HG03135 (cell line): Measurements from ENCODE around the gene DDAH2.

ENCODE experiments used
- ATAC-seq: cut with Tn5 transposase; IDR thresholded peaks from one replicate; pipeline ENCODE4 v1.9.1; 2021; ENCODE audit warnings: mild to moderate bottlenecking, moderate library complexity; ENCODE audit not compliant: unreplicated experiment

DDAH2 gene

DNA sequence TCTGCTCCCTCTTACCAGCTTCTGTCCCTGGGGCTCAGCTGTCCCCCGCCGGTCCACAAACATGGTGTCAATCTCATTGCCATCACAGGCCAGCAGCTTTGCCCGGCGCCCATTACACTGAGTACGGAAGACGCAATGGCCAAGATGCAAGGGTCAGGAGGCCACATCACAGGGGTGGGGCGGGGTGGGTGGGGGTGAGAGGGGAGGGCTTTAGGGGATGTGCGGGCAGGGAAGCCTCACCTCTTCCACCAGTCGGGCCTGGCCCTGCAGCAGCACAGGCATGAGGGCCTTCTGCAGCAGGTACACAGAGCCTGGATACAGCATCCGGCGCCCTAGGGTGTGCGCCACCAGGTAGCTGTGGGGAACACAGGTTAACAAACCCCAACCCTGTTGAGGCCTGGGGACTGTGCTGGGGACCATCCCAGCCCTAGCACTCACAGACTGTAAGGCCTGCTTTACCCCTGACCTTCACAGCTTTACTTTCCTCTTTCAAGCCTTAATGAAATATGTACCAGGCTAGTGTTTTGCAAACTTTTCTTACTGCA lies 37.5 kb downstream of the DDAH2 start:
- ATAC-seq = no peak

DNA sequence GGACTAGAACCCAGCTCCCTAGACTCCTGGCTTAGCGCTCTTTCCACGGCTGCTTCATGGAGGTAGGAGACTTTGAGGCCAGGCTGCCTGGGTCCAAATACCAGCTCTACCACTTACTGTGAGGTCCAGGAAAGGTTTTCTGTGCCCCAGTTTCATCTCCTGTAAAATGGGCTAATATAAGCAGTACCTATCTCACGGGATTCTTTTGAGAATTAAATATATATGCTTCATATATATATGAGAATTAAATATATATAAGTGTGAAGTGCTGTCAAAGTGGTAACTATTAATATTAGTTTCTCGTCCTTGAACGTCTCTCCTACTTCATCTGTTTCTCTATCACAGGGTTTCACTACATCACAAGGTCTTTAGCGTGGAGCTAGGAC lies 38.0 kb downstream of the DDAH2 start:
- no peak for ATAC-seq

DNA sequence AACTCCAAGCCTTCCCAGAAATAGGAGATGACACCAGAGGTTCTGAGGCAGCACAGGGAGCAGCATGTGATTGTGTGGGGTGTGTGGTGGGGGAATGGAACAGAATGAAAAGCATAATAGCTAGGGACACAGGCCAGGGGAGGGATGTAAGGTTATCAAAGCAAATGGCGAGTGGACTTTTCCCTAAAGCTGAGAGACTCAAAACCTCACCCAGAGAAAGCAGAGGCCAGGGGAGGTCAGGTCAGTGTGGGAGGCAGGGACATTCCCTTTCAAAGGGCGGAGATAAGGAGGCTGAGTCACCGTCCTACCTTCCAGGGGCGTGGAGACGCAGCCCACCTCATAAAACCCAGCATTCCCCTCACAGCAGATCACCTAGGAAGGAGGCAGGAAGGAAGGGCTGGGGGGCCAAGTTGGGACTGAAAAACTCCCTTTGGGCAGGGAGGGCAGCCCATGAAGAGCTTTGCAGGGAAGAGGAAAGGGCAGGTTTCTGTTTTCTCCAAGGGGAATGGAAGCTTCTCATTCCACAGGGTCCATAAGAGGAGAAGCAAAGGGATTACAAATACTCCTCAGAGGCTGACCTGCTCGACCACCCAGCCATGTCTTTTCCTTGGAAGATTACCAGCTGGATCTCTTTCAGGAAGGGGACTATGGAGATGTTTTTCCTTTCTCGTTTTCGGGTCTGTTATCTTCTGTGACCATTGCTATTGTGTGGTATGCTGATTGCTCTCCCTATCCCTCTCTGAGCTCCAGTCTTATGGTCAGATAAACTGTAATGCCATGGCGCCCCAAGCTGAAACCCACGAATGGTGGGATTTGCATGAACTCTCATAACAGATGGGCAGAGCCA lies 38.6 kb downstream of the DDAH2 start:
- no peak for ATAC-seq

DNA sequence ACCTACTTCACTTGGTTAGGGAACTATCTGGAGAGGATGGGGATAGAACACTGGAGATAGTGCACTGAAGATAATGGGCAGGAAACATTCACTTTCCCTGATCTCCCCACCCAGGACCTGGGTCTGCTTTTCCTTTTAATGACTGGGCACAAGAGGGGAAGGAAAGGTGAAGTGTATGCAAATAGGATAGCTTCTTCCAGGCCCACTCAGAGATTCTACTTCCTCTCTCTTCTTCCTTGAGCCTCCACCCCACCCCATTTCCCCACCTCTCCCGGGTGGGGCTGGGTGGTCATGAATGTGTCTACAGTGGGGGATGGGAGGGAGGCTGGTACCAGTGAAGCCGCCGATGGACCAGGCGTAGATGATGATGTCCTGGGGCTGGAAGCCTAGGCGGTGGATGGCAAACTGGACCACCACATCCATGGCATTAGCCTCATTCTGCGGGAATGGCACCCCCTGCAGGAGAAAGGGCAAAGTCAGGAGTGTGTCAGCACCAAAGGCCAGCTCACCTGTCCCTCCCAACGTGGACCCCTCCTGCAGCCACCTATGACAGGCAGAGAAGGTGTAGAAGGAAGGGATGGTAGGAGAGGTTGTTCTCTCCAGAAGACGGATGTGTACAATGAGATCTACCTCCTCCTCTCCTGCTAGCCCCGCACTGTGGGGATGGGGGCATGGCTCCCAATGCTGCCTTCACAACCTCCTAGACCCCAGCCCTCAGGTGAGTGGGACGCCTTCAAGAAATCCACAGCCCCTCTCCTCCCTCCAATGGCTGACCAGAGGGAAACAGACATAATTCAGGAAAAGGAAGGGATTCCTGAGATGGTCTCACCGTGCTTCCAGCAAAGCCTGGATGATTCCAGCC lies 39.6 kb downstream of the DDAH2 start:
- ATAC-seq = no peak

DNA sequence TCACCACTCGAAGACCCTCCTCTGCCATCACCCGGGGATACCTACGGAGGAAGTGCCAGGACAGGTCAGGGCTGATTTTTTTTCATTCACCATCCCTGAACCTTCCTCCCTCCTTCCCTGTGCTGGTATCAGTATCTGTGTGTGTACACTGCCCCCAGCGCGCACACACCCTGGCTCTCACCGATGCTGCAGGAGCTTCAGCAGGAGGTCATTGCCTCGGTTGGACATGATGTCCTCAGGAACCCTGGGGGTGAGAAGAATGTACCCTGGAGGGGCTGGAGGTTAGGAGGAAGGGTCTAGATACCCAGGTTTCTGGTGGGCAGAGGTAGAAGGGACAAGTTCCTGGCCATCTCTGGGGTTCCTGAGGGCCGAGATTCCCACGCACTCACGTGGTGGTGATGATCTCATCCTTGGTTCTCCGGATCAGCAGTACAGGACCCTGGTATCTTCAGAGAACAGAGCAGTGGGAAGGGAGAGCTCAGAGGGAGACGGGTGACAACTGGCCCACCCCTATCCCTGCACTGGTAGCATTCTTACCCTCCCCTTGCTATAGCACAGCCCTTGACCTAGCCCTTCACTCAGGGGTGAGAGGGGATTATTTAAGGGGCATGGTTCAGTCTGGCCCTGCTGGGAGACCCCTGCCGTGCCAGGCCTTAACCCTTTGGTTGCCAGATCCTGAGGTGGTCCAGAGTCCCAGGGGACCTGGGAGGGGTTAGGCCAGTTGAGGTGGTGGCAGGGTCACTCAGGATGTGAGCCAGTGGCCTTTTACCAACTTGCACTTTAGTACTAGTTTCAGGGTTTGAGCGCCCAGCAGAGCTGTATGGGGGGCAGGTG lies 41.0 kb downstream of the DDAH2 start:
- no peak for ATAC-seq

DNA sequence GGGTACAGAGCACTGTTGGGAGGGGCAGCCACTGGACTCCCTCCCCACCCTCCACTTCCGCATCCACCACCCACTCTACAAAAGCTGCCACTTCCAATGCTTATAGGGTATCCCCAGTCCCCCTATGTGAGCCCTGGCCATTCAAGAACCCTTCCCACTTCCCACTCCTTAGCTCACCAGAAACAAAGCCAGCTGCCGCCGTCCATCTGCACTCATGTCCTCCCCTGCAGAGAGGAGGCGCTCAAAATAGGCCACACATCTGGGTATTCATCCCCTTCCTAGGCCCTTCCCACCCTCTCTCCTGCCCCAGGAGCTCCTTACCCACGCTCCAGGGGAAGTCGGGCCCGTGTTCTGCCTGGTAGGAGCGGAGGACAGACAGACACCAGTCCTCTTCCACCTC lies 41.8 kb downstream of the DDAH2 start:
- no peak for ATAC-seq

DNA sequence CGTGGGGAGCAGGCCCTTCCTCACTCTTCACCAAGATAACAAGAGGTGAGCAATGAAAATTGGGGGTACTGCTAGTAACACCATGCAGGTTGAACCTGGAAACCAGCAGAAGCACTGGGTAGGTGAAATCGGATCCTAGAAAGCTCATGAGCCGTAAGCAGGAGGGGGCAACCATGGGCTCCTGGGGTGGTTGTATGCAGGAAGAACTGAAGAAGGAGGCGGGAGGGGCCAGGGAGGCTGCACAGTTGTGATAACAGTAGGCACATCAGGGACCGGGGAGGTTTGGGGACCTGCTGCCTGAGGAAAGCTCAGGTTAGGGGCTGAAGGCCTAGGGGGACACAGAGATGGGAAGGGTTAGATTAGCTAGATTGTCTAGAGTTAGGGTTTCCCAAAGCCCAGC lies 42.6 kb downstream of the DDAH2 start:
- ATAC-seq = no peak

DNA sequence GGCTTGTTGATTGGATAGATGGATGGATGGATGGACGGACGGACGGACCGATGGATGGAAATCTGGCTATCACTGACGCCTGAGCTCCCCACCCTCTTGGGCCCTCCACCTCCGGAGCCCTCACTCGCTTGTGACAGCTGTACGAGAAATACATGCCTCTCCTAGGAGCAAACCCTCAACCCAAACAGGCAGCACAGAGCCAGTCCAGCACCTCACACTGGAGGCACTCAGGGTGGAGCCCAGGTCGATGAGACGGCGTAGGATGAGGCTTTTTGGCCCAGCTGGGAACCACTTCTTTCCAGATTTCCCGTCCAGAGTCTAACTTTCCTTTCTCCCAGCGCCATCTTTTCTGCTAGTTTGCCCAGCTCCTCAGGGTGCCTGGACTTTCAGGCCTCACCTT lies 45.5 kb downstream of the DDAH2 start:
- no peak for ATAC-seq

DNA sequence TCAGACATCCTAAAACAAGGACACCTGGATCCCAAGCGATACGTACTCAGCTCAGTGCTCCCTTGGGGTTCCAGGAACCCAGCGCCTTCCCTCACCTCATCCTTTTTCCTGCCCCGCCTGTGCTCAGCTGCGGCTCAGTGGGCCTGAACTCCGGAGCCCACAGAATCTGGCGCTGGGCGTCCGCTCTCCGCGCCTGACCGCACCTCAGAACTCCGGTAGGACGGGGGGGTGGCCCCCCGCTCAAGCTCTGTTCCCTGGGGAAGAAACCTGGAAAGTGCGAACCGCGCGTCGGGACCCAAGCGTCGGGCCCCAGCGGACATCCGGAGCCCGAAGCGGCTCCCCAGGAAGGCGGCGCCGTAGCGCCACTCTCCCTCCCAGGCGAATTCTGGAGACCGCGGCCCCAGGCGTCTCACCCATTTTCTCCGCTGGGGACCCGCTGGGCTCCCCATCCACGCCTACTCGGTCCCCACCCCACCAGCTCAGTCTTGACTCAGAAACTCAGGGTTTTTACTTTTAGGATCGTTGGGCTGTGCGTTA lies 47.9 kb downstream of the DDAH2 start:
- ATAC-seq = no peak

DNA sequence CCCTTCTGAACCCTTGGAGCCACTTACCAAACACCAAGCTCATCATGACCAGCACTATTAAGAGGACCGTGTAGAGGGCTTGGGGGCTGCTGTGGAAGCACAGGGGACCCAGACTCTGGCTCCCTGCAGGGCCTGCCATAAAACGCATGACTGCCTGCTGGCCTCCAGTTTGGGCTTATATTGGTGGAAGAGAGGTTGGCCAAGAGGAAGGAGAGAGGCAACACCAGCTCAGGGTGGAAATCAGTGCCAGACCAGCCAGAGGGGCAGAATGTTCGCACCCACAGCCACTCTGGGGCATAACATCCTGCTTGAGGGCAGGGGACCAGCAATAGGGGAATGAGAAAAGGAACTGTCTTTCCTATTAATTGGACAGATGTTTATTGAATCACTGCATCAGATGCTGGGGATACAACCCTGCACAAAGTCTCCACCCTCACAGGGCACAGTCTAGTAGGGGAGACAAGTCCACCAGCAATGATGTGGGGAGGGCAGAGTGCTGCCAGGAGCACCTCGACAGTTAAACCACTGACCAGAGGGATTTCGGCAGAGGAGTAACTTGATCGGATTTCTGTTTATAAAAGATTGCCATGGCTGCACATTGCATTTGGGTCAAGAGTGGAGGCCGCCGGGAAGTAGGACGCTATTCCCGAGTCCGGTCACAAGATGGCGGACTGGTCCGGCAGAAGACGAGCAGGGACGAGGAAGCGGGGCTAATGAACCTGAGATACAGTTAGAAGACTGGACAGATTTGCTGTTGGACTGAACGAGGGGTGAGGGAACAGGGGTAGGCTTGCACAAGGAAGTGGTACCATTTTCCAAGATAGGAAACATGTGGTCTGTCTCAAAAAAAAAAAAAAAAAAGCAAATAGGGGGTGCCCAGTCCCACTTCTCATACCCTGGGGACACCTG lies 48.6 kb downstream of the DDAH2 start, which contains the start of gene LY6G5C:
Gene LY6G5C, minus strand, starts transcription at position 842 of the 909 bp plus-strand sequence. Its CDS starts 694 bp downstream, at position 148.
- ATAC-seq = no peak

DNA sequence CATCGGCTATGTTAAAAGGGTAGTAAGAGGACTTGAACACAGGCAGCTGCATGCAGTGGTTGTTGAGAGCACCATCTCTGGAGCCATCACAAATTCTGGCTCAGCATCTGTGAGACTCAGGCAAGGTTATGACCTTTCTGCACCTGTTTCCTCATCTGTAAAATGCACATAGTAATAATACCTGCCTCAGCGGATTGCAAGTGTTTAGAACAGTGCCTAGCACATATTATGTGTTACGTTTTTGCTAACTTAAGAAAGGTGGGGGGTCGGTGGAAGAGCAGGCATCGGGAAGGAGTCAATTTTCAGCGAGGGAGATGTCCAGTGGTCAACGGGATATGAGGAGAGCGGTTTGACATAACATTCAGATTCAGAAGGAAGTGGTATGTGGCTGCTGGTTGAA lies 51.1 kb downstream of the DDAH2 start:
- no peak for ATAC-seq
